HG03571 (cell line): ENCODE data around the gene ASCC1.
"Not testable (repeated sequence)": the region's sequence is repeated elsewhere in the genome, so short reads cannot be mapped to it uniquely, and the experiment has no call there.

Experiments used
- ATAC-seq: cut with Tn5 transposase; IDR thresholded peaks from one replicate; pipeline ENCODE4 v1.9.1; 2021; ENCODE audit not compliant: unreplicated experiment

The ASCC1 gene

GRCh38 chr10:72173619-72174296 is 42.3 kb downstream of the ASCC1 start:
- ATAC-seq, result no peak

DNA sequence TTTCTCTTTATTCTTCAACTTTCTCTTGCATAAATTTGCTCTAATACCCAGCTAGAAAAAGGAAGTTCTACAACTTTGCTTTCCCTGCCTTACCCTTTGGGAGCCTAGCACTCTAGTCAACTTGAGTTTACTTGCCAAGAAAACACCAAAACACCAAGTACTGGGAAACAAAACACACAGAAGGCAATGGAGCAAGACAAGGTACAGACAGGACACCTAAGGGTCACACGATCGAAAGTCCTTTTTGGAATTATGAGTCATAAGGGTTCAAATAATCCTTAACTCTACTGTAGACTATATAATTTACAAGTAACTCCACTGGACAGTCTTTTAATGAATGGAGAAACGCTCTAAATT is 42.8 kb downstream of the ASCC1 start:
- ATAC-seq, result no peak

DNA sequence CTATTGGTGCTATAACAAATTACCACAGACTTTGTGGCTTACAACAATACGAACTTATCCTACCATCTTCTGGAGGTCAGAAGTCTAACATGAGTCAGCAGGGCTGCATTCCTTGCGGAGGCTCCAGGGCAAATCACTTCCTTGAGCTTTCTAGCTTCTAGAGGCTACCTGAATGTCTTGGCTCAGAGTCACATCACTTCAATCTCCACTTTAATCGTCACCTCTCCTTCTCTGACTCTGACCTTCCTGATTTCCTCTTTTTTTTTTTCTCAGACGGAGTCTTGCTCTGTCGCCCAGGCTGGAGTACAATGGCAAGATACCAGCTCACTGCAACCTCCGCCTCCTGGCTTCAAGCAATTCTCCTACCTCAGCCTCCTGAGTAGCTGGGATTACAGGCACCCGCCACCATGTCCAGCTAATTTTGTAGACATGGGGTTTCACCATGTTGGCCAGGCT is 44.9 kb downstream of the ASCC1 start:
- ATAC-seq, result no peak

GRCh38 chr10:72170733-72171132 is 45.3 kb downstream of the ASCC1 start:
- ATAC-seq, result no peak

DNA sequence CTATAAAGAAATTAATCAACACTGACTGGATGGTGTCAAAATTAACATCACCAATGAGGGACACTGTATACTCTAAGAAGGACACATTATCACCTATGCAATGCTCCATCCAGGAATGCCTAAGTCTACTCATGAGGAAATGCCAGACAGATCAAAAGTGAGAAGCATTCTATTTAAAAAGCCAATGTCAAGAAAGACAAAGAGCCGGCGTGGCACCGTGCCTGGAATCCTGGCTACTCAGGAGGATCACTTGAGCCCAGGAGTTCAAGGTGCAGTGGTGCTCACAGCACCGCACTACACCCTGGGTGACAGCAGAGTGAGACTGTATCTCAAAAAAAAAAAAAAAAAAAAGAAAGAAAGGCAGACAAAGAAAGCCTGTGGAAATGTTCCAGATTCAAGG is 45.8 kb downstream of the ASCC1 start:
- no peak for ATAC-seq

DNA sequence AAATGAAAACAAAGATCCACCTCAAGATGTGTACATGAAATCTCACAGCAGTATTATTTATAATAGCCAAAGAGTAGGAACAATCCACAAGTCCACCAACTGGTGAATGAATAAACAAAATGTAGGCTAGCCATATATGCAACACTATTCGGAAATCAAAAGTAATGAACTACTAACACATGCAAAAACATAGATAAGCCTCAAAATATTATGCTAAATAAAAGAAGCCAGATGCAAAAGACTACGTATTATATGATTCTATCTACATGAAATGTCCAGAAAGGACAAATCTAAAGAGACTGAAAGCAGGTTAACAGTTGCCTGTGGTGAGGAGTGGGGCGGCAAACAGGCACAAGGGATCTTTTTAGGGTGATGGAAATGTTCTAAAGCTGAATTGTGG is 49.0 kb downstream of the ASCC1 start:
- ATAC-seq, result no peak

DNA sequence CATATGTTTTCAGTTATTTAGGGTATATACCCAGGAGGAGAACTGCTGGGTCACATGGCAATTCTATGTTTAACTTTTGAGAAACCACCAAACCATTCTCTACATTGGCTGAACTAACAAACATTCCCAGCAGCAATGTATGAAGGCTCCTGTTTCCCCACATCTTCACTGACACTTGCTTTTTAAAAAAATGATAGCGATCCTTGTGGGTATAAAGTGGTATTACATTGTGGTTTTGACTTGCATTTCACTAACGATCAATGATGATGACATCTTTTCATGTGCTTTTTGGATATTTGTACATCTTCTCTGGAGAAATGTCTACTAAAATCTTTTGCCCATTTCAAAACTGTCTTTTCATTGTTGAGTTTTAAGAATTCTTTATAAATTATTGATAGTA is 51.5 kb downstream of the ASCC1 start:
- no peak for ATAC-seq

GRCh38 chr10:72162978-72163377 is 53.1 kb downstream of the ASCC1 start:
- no peak for ATAC-seq

- no peak for ATAC-seq
These were observed 57.9 kb downstream of the ASCC1 start for GRCh38 chr10:72158176-72158575.

- ATAC-seq, result no peak
These were observed 59.9 kb downstream of the ASCC1 start for GRCh38 chr10:72156223-72156622.

- ATAC-seq, result no peak
These were observed 63.8 kb downstream of the ASCC1 start for GRCh38 chr10:72152286-72152685.

- ATAC-seq, result not testable (repeated sequence)
These were observed 65.2 kb downstream of the ASCC1 start for GRCh38 chr10:72150746-72151478.

DNA sequence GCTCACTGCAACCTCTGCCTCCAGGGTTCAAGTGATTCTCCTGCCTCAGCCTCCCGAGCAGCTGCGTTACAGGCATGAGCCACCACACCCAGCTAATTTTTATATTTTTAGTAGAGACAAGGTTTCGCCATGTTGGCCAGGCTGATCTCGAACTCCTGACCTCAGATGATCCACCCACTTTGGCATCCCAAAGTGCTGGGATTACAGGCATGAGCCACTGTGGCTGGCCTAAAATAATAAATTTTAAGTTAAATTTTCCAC is 68.8 kb downstream of the ASCC1 start:
- ATAC-seq, result not testable (repeated sequence)

- ATAC-seq, result no peak
These were observed 69.3 kb downstream of the ASCC1 start for GRCh38 chr10:72146559-72147323.

DNA sequence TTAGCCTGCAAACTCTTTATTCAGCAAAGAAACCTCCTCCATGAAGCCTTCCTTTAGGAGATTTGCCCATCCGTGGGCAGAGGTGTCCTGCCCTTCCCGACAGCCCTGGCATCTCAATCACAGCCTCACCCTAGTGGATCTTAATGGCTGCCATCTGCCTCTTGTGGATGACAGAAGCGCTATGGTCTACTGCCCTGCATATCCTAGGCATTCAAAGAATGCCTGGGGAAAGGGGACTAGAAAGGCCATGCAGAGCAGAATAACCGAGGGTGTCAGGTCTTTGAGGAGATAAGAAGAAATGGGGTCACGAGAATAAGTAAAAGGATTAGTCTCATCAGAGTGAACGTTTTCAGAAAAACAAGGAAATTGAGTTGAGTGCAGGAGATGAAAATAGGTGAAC is 70.0 kb downstream of the ASCC1 start:
- ATAC-seq, result no peak

DNA sequence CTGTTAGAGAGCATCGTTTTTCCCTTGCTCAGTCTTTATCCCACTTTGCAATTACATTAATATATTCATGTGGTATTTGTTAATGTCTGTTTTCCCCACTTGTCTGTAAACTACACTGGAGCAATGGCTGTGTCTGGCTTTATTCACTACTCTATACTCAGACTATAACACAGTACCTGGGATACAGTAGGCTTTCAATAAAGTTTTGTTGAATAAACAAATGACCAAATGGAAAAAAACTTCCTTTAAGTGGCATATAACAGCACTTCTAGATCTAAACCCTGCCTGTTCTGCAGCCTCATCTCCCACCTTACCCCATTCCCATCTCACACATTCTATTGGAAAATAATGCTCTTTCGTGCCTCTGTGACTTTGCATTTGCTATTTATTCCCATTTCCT is 70.4 kb downstream of the ASCC1 start:
- ATAC-seq, result no peak

GRCh38 chr10:72140850-72141249 is 75.2 kb downstream of the ASCC1 start:
- ATAC-seq, result no peak

GRCh38 chr10:72140174-72140573 is 75.9 kb downstream of the ASCC1 start:
- no peak for ATAC-seq

DNA sequence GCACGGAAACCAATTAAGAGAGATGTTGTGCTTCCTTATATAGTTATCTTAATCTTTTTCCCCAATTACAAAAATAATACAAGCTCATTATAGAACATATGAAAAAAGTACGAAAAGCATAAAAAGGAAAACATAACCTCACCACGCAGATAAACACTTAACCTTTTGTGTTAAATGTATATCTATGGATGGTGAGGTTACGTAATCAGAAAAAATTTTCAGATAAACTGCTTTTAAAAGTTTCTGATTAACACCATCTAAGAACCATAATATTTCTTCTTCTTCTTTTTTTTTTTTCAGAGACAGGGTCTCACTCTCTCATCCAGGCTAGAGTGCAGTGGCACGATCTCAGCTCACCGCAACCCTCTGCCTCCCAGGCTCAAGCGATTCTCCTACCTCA is 78.5 kb downstream of the ASCC1 start:
- no peak for ATAC-seq

DNA sequence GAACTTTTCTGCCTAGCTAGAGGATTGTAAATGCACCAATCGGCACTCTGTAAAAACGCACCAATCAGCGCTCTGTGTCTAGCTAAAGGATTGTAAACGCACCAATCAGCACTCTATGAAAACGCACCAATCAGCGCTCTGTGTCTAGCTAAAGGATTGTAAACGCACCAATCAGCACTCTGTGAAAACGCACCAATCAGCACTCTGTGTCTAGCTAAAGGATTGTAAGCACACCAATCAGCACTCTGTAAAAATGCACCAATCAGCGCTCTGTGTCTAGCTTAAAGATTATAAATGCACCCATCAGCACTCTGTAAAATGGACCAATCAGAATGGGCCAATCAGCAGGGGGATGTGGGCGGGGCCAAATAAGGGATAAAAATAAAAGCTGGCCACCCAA is 79.9 kb downstream of the ASCC1 start:
- not testable (repeated sequence) for ATAC-seq

- ATAC-seq, result no peak
These were observed 81.0 kb downstream of the ASCC1 start for GRCh38 chr10:72134785-72135767.
